NCI-H82 treated with DMSO at 0.1 percent for 48 hours (cell line): ENCODE data around the gene KRT7.
"Not testable (repeated sequence)": the region's sequence is repeated elsewhere in the genome, so short reads cannot be mapped to it uniquely, and the experiment has no call there.

ENCODE experiments used
- DNase-seq: peaks from one replicate; lab custom pipeline; 2025; ENCODE audit not compliant: unreplicated experiment; lab: John Stamatoyannopoulos, UW

The KRT7 gene

DNA sequence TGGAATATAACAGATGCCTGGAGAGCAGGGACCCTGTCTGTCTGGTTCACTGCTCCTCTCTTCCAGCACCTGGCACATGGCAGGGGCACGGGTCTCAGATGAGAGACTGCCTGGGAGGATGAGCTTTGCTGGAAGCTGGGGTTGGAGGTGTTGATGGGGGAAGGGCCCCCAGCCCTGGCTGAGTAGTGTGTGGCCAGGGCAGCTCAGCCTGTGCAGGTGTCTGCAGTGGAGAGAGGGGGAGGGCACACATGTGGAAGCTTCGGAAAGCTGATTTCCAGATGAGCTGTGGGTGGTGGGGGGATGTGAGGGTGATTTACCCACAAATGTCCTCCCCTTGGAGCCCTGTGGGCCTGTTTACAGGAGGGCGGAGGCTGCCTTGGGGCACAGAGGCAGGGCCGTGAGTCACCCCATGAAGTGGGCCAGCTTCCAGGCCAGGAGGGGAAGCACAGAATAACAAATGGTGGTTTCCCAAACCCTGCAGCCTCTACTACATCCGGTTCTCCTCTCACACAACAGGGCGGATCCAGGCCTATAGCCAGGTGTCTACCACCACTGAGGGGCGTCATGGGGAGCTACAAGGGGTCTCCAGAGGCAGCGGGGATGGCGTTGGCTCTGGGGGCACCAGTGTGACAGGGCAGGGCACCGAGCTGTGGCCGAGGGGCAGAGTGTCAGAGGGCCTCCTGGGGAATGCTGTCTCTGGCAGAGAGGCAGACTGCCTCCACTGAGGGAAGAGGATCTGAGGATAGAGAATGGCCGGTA lies 11.0 kb downstream of the KRT7 start:
- no peak for DNase-seq

- no peak for DNase-seq
These were observed 11.6 kb downstream of the KRT7 start for GRCh38 chr12:52244615-52244994.

- DNase-seq: no peak
These were observed 12.4 kb downstream of the KRT7 start for GRCh38 chr12:52245259-52245961.

DNA sequence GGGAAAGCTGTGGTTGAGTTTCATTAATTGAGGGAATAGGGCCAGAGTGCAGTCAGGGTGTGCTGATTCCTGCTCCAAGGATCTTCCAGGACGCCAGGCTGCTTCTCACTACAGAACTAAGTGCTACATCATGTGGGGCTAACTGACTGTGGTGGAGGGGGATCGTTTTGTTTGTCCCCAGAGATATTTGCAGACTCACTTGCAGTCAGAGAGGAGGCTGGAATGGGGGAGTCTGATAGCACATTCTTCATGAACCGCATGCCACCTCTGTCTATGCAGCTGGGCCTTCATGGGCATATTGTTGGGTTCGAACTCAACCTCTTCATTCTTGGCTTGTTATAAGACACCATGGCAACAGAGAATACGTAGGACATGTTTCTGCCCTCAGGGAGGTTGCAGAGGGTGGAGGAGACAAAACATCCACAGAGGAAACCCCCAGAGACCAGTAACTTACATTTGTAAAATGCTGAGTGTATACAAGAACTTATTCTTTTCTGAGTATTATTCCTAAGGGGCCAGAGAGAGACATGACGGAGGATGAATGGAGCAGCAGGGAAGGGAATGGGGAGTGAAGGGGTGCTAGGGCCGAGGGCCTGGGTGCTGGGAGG lies 13.0 kb downstream of the KRT7 start:
- DNase-seq: no peak

DNA sequence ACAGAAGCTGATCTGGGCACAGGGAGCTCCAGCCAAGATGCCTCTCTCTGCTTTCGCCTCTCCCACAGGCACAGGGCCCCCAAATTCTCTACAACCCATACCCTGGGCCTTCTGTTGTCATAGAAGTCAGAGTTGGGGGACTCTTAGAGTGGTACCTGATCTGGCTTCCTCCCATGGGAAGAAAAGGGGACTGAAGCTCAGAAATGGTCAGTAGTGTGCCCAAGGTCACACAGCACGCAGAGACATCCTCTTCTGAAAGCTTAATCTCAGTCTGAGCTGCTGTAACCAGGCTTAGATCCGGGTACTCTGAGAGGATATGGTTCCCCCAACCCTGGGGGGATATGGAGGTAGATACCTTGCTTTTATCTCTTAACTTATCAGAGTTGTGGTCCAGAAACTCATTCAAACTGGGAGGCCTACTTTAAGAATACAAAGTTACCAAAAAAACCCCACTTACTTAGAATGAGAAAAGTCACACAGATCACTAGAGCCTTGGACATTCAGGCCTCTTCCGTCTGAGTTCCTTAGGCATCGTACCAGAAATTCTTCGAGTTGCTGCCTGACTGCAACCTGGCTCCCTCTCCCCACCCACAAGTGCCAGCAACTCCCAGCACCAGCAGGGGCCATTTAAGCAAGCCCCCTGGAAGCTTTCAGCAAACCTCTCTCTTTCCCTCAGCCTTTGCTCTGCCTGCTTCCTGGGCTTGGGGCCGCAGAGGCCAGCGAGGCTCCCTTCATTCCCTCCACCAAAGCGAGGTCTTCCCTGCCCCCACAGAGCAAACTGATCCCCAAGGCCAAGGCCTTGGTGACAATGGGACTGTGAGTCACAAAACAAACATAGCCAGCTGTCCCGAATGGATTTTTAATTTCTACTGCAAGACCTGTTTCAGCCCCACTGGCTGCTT lies 13.9 kb downstream of the KRT7 start:
- DNase-seq: no peak

- DNase-seq: no peak
These were observed 14.8 kb downstream of the KRT7 start for GRCh38 chr12:52247622-52248540.

- DNase-seq: no peak
These were observed 15.8 kb downstream of the KRT7 start for GRCh38 chr12:52248541-52249461.

- DNase-seq: no peak
These were observed 16.5 kb downstream of the KRT7 start for GRCh38 chr12:52249511-52250047.

DNA sequence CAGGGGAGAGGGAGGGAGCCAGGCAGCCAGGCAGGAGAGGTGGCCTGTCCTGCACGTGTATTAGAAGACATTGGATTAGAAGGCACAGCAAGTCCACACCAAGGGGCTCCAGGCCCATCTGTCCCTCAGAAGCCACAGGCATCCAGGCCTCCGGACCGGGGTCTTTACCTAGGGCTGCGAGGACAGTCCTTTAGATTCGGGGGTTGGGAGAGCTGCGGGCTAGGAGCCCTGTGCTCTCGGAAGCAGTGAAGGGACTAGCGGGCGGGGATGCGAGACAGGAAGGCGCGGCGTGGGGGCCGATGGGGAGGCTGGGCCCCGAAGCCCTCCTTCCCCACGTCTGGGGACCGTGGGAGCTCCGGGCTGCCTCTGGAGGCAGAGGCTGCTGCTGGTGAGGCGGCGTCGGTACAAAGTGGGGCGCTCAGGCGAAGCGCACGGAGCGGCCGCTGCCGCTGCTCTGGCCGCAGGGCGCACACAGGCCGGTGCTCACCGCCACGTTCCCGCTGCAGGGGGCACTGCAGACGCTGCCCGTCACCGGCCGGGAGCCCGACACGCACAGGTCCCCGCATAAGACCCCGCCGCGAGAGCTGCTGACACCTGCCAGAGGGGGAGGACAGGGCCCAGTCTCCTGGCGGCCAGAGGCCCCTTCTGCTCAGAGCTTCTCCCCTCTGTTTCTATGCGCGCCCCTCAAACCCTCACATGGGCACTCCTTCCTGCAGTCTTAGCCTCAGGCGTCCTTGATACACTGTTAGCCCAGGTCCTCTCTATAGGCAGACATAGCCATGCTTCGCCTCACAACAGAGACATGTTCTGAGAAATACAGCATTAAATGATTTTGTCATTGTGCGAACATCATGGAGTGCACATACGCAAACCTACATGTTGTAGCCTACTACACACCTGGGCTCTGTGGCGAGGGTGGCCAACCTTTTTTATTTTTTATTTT lies 17.3 kb downstream of the KRT7 start:
- no peak for DNase-seq

- DNase-seq: no peak
These were observed 18.5 kb downstream of the KRT7 start for GRCh38 chr12:52251367-52252051.

- not testable (repeated sequence) for DNase-seq
These were observed 19.2 kb downstream of the KRT7 start for GRCh38 chr12:52252175-52252615.

DNA sequence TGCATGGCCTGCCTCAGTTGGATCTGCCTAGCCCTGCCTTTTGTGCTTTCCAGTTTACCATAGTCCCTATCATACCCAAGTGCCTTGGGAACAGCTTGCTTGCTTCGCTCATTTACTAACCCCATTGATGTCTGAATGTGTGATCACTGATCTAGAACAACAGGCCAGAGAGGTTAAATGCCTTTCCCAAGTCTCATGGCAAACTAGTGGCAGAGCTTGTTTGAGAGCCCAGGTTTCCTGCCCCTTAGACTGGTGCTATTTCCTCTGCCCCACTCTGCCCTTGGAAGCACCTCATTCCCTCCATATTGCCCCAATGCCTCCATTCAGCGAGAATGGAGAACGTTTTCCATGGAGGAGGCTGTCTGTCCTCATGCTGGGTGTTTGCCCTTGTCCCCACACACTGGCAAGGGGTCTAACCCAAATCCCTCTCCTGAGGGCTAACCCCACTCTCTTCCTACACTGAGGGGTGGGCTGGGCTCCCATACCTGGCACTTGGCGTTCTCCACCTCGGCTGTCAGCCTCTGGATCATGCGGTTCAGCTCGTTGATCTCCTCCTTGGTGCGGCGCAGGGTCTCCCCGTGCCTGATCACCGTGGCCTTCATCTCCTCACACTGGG lies 19.8 kb downstream of the KRT7 start:
- DNase-seq: no peak

DNA sequence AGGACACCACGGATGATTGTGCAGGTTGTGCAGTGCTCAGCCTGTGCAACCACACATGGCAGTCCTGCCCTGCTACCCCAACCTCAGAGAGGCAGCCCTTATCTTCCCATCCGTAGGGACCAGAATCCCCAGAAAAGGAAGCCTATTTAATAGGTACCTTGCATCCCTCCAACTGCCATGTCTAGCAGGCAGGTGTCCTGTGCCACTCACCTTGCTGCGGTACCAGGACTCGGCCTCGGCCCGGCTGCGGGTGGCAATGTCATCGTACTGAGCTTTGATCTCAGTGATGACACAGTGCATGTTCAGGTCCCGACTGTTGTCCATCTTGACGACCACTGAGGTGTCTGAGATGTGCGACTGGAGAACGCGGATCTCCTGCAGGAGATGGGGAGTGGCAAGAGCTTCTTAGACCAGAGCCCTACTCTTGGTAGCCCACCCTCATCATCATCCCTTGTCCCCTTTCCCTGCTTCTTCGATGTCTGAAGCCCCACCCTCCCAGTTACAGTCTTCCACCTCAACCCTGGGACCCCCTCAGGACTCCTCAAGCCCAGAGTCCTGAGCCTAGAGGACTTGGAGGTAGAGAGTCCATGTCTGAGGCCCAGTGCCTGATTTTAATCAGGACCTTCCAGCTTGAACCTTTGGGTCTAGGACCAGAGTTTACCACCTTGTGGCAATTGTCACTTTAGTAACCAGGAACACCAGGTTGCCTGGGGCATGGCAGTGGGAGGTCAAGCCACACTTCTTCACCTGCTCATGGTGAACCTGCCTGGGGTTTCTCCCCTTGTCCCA lies 20.5 kb downstream of the KRT7 start:
- DNase-seq: no peak

GRCh38 chr12:52254180-52254964 lies 21.3 kb downstream of the KRT7 start:
- no peak for DNase-seq
